Measurements from ENCODE around the gene FOXA1. TPM values are rescaled to one million over a fixed set of nuclear protein-coding genes. Genes with fewer than 3 reads are reported as not detected.

Gene FOXA1
- total RNA-seq, 1 donor from 2014 or later: 187 TPM

DNA sequence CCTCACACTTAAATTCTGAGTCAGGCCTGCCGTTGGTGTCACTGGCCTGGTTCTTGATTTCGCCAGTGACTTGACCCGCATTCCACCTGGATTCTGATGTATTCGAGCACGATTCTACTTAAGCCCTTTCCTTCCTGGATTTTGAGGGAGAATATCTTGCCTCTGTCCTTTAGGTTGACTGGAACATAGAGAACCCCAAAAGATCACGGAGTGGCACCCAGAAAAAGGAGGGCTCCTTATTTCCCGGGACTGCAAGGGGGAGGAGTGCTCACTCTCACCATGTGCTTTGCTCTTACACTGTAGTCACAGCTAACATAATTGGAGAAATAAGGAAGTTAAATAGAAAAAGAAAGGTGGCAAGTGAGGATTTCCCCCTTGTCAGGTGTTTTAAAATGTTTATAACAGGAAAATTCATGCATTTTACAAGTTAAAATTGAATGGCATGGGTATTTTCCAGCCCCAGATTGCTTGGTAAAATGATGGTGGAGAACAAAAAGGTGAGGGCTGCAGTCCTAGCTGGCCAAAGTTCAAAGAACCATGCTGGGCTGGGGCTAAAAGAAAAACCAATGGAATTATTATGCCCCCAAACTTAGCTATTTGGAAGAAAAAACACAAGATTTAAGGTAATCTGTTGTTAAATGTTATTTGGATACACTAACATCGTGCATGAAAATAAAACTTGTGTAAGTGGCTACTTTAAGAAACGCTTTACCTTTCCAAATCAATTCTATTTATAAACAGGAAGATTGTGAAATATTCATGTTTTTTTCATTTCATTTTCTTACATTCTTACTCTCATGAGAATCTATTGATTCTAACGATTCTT, 8.9 kb downstream of the FOXA1 start:
- Mint-ChIP-seq H3K4me3 (ENCODE audit: low read depth) (peak overlapping the region; percentile 49), H3K4me1 (ENCODE audit: low read depth) (peaks cover 50% of the 10 kb centered on the region), H3K27ac (peak overlapping the region; percentile 98), H3K36me3 (ENCODE audit: insufficient read depth) (peaks cover 21% of the 10 kb centered on the region), H3K9me3 (ENCODE audit: low read depth) (no peaks in the 10 kb centered on the region), H3K27me3 (no peaks in the 10 kb centered on the region)
- TF ChIP-seq, protein P1, sequence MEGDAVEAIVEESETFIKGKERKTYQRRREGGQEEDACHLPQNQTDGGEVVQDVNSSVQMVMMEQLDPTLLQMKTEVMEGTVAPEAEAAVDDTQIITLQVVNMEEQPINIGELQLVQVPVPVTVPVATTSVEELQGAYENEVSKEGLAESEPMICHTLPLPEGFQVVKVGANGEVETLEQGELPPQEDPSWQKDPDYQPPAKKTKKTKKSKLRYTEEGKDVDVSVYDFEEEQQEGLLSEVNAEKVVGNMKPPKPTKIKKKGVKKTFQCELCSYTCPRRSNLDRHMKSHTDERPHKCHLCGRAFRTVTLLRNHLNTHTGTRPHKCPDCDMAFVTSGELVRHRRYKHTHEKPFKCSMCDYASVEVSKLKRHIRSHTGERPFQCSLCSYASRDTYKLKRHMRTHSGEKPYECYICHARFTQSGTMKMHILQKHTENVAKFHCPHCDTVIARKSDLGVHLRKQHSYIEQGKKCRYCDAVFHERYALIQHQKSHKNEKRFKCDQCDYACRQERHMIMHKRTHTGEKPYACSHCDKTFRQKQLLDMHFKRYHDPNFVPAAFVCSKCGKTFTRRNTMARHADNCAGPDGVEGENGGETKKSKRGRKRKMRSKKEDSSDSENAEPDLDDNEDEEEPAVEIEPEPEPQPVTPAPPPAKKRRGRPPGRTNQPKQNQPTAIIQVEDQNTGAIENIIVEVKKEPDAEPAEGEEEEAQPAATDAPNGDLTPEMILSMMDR (IDR thresholded peaks at IDR 0.05; ENCODE audit: unreplicated experiment): no peak
- no peak for DNase-seq (ENCODE audit: low spot score, unreplicated experiment)

DNA sequence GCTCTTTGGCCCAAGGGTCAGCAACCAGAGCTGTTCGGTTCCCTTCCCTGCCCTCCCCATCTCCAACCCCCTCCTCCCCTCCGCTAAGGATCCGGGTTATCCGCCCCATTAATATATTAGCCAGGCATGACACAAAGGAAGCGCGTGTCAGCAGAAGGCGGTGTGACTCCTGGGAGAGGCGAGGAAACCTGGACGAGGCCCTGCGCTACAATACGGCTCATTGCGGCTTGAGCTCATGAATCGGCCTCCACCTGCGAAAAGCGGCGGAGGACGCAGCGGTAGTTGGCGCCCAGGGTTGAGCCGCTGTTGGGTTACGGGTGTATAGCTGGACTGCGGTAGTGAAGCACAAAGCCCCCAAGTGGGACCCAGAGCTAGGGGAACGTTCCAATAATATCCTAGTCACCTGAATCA, 9.9 kb downstream of the FOXA1 start:
- H3K4me1 Mint-ChIP-seq (ENCODE audit: low read depth): peaks cover 43% of the 10 kb centered on the region
- H3K4me3 Mint-ChIP-seq (ENCODE audit: low read depth): peak overlapping the region; percentile 65
- no peak for DNase-seq (ENCODE audit: low spot score, unreplicated experiment)

DNA sequence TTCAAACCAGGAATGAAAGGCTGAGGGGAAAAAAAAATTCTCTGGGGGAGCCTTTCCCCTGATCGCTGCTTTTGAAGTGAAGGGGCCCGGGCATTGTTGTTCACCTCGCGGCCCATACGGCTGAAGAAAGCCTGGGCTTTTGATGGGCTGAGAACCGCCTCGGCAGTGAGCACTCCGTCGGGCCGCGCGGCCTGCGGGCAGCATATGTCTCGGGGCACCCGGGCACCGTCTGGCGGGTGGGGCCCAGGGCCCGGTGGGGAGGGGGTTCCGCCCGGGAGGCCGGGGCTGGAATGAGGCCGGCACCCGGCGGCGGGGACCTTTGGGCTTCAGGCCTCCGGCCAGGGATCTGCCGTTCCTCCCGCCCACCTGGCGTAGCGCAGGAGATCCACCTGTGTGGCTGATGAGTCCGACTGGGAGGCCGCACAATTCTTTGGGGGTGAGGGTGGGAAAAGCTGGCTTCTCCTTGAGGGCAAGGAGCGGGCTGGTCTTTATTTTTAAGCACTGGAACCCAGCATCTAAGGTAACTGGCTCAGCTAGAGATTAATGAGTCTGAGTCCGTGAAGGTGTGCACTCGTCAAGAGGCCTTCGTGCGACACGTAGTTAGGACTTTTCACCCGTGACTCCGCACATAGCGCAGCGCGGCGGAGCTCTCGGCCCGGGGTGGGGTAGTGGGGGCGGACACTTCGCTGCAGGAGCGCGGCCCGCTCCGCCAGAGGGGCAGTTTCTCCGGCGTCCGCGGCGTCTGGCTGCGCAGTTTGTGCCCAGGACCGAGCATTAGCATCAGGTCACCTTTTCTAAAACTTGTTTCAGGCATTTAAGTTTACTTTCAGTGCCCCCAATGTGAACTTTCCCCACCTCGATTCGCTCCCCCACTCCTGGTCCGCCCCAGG, 10.6 kb downstream of the FOXA1 start:
- Mint-ChIP-seq H3K36me3 (ENCODE audit: insufficient read depth) (peaks cover 11% of the 10 kb centered on the region), H3K4me3 (ENCODE audit: low read depth) (peak overlapping the region; percentile 65), H3K27me3 (no peaks in the 10 kb centered on the region), H3K4me1 (ENCODE audit: low read depth) (peaks cover 43% of the 10 kb centered on the region), H3K9me3 (ENCODE audit: low read depth) (no peaks in the 10 kb centered on the region), H3K27ac (peak overlapping the region; percentile 97)
- TF ChIP-seq, protein P1 (IDR thresholded peaks at IDR 0.05; ENCODE audit: unreplicated experiment): no peak
- no peak for DNase-seq (ENCODE audit: low spot score, unreplicated experiment)

More for the DNA sequence above, 9.9 kb downstream of the FOXA1 start:
- Mint-ChIP-seq H3K27ac (peak overlapping the region; percentile 97), H3K36me3 (ENCODE audit: insufficient read depth) (peaks cover 12% of the 10 kb centered on the region), H3K9me3 (ENCODE audit: low read depth) (no peaks in the 10 kb centered on the region), H3K27me3 (no peaks in the 10 kb centered on the region)
- TF ChIP-seq, protein P1 (IDR thresholded peaks at IDR 0.05; ENCODE audit: unreplicated experiment): no peak

GRCh38 chr14:37583358-37584210, 11.5 kb downstream of the FOXA1 start:
- peak overlapping the region; percentile 72 for H3K4me3 Mint-ChIP-seq (ENCODE audit: low read depth)
- peak; percentile 49 for DNase-seq (ENCODE audit: low spot score, unreplicated experiment)
- TF ChIP-seq, protein P1 (IDR thresholded peaks at IDR 0.05; ENCODE audit: unreplicated experiment): peak; percentile 14
- H3K27me3 Mint-ChIP-seq: no peaks in the 10 kb centered on the region
- peaks cover 4% of the 10 kb centered on the region for H3K36me3 Mint-ChIP-seq (ENCODE audit: insufficient read depth)
- no peaks in the 10 kb centered on the region for H3K9me3 Mint-ChIP-seq (ENCODE audit: low read depth)
- peak overlapping the region; percentile 96 for H3K27ac Mint-ChIP-seq
- peaks cover 42% of the 10 kb centered on the region for H3K4me1 Mint-ChIP-seq (ENCODE audit: low read depth)

Data from progenitor cell of endocrine pancreas (in vitro differentiated cells).